Adrenal gland (tissue), 12 donors: Measurements from ENCODE around the gene ALKBH5. TPM values are rescaled to one million over a fixed set of nuclear protein-coding genes. Genes with fewer than 3 reads are reported as not detected.
A peak's percentile ranks its signal among the peaks of the same experiment; 100 is the strongest.

Source experiments
- DNase-seq, 7 donors: peaks; one replicate each; pipeline ENCODE4 v3.0.0-alpha.2; 2019 to 2020
- H3K27ac ChIP-seq, 5 donors: fragments of 200-600 bp; sonication (generic) in 4 of 5; 1 replicate in 3 of 5; 2 replicates in 2 of 5; pipeline versions ENCODE4 v1.5.1 to v1.8.0; 2016 to 2020; ENCODE audit warnings: mild to moderate bottlenecking in 1 of 5
- H3K27me3 ChIP-seq: fragments of 200-600 bp; 2 replicates; pipeline ENCODE4 v1.8.0; 2021
- H3K36me3 ChIP-seq, 2 donors: fragments of 200-600 bp; replicated peaks in 1 of 2; 1 replicate in 1 of 2; 2 replicates in 1 of 2; pipeline versions ENCODE4 v1.5.1 to v1.8.0; 2018 to 2022
- H3K4me1 ChIP-seq, 2 donors: fragments of 200-600 bp; replicated peaks in 1 of 2; 1 replicate in 1 of 2; 2 replicates in 1 of 2; pipeline versions ENCODE4 v1.5.1 to v1.8.0; 2018 to 2021
- H3K4me3 ChIP-seq, 4 donors: fragments of 200-600 bp; sonication (generic) in 3 of 4; one replicate each; pipeline ENCODE4 v1.5.1; 2016 to 2018
- H3K9me3 ChIP-seq, 3 donors: fragments of 200-600 bp; sonication (generic) in 1 of 3; replicated peaks in 1 of 3; 1 replicate in 2 of 3; 2 replicates in 1 of 3; pipeline versions ENCODE4 v1.5.1 to v1.8.0; 2016 to 2021
- POLR2A ChIP-seq, 2 donors: fragments of 450-650 bp; IDR thresholded peaks; one replicate each; pipeline ENCODE4 v1.6.1; 2017; ENCODE audit warnings: antibody characterized with exemption in 2 of 2, mild to moderate bottlenecking in 2 of 2, moderate library complexity in 1 of 2
- WGBS, 4 donors: extraction: QIAGEN DNeasy Blood & Tissue Kit in 2 of 4; methylation state at CpG; one replicate each; pipeline versions ENCODE4 v1.1.5 to v1.1.7; 2013 to 2017; 5-methylcytosine and 5-hydroxymethylcytosine counted together
- intact Hi-C, 2 donors: fragments of 100-400 bp; cut with DNase I; formaldehyde crosslinking; loops; one replicate each; pipeline versions ENCODE4 v1.14.1 to v1.15.0; 2022 to 2023
- polyA plus RNA-seq, 3 donors: library from polyadenylated mRNA; stranded (reverse); fragments of 200-250 nt in 2 of 3; fragments of 350-450 nt in 1 of 3; fragmentation: Illumina TruSeq in 1 of 3; extraction: RNeasy Lipid Tissue Mini Kit (QIAGEN cat#74804) in 1 of 3; gene quantifications; one replicate each; pipeline ENCODE4 v1.2.3, GENCODE V29; 2013 to 2014
- total RNA-seq, 9 donors: library from RNA; depleted of rRNA in 4 of 9; stranded (reverse); fragments of >200 nt in 4 of 9; fragments of 120-200 nt in 1 of 9; fragmentation: NEBNext Ultra II Directional in 1 of 9; extraction: Animal tissue kit (Norgen Biotek cat#: 25700) in 1 of 9; gene quantifications; one replicate each; pipeline versions ENCODE4 v1.1.0 to v1.2.4, GENCODE V29; 2013 to 2023
- TF ChIP-seq, protein P1 (sequence below), 6 experiments: fragments of 450-650 bp in 4 of 6; fragments of 200-600 bp in 2 of 6; sonication (generic) in 1 of 6; IDR thresholded peaks; 1 replicate in 5 of 6; 2 replicates in 1 of 6; pipeline versions ENCODE4 v1.5.1 to v1.8.0; 2016 to 2021; ENCODE audit warnings: antibody characterized with exemption in 6 of 6, mild to moderate bottlenecking in 2 of 6, moderate library complexity in 1 of 6
- donor health status: healthy with polysubstance abuse.
- donor health status: Bipolar disorder and iron deficiency.
- donor health status: DM: yes; HTN: yes; CAD: no.
- donor health status: DM: no; HTN: no; CAD: no.
- donor health status: DM: no; HTN: no; CAD: no.
- donor health status: DM: yes; HTN: yes; CAD: no.

The ALKBH5 gene
- total and polyA plus RNA-seq, 12 donors: 28.4 to 154 (median 138) TPM

DNA sequence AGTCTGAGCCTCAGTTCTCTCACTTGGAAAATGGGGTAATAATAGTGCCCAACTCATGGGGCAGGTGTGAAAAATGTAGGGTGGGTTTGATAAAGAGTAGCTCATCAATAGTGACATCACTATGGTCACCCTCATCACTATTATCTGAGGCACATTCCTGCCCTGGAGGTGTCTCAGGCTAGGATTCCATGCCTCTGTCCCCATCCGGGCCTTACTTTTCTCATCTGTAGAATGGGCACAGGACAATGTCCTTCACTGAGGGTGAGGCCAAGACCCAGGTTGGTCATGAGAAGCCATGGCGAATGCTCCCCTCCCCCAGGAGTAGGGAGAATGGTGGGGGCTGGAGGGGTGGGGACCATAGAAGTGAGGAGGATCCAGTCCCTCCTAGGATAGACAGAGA, 44.5 kb upstream of the ALKBH5 start:
- H3K27me3 ChIP-seq: no peaks in the 10 kb centered on the region
- no peak overlapping the region for H3K4me3 ChIP-seq
- no peaks in the 10 kb centered on the region for H3K9me3 ChIP-seq
- TF ChIP-seq, protein P1, sequence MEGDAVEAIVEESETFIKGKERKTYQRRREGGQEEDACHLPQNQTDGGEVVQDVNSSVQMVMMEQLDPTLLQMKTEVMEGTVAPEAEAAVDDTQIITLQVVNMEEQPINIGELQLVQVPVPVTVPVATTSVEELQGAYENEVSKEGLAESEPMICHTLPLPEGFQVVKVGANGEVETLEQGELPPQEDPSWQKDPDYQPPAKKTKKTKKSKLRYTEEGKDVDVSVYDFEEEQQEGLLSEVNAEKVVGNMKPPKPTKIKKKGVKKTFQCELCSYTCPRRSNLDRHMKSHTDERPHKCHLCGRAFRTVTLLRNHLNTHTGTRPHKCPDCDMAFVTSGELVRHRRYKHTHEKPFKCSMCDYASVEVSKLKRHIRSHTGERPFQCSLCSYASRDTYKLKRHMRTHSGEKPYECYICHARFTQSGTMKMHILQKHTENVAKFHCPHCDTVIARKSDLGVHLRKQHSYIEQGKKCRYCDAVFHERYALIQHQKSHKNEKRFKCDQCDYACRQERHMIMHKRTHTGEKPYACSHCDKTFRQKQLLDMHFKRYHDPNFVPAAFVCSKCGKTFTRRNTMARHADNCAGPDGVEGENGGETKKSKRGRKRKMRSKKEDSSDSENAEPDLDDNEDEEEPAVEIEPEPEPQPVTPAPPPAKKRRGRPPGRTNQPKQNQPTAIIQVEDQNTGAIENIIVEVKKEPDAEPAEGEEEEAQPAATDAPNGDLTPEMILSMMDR (IDR thresholded peaks at IDR 0.05): no peak
- no peak for TF ChIP-seq POLR2A (IDR thresholded peaks at IDR 0.05)
- H3K36me3 ChIP-seq: no peaks in the 10 kb centered on the region
- intact Hi-C loops: no loop called here
- no peak overlapping the region for H3K27ac ChIP-seq
- H3K4me1 ChIP-seq: no peaks in the 10 kb centered on the region
- 73 to 89% (median 80%) methylated on average over 2 of the region's 2 CpGs for WGBS, 4 donors
- no peak for DNase-seq

DNA sequence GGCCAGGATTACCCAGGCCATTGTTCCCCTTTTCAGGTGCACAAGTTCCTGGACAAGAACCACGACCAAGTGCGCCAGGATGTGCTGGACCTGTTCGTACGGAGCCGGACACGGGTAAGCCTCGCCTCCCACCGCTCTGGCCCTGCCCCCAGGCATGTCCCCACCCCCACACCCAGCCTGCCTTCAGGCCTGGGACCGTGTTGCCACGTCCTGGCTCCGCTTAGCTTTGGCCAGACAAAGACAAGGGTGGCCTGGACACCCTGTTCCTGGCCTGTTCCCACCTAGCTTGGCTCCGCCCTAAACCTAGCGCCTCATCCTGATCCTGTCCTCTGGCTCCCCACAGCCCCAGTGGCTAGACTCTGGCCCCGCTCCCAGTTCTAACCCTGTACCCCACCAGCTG, 44.1 kb upstream of the ALKBH5 start:
- Histone ChIP-seq H3K27ac (no peak overlapping the region), H3K9me3 (no peaks in the 10 kb centered on the region), H3K27me3 (no peaks in the 10 kb centered on the region), H3K36me3 (no peaks in the 10 kb centered on the region), H3K4me1 (no peaks in the 10 kb centered on the region), H3K4me3 (no peak overlapping the region)
- WGBS, 4 donors: 76 to 95% (median 85%) methylated on average over 4 to 14 of the region's 14 CpGs
- no peak for DNase-seq
- no peak for TF ChIP-seq POLR2A (IDR thresholded peaks at IDR 0.05)
- TF ChIP-seq, protein P1 (IDR thresholded peaks at IDR 0.05): no peak
- intact Hi-C loops: no loop called here

DNA sequence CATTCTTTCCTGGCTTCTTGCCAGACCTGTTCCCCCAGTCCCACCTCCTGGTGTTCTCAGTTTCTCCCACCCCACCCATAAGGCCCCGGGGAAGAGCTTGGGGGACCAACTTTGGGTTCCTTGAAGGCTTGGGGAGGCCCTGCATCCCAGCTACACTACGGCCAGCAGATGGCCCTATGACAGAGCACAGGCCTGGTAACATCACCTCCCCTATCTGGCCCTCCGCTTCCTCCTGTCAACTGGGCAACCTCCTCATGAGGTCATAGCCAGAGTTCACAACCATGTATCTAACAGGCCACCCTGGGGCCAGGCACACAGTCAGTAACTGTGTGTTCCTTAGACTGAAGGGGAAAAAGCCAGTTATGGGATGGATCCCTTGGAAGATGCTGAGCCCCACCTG, 43.7 kb upstream of the ALKBH5 start:
- no peaks in the 10 kb centered on the region for H3K9me3 ChIP-seq
- H3K27me3 ChIP-seq: no peaks in the 10 kb centered on the region
- H3K4me3 ChIP-seq: no peak overlapping the region
- 62 to 71% (median 68%) methylated on average over 3 of the region's 3 CpGs for WGBS, 4 donors
- DNase-seq: peak in 2 of 7 donors; percentile 17 to 29
- H3K27ac ChIP-seq: no peak overlapping the region
- H3K36me3 ChIP-seq: no peaks in the 10 kb centered on the region
- TF ChIP-seq, protein P1 (IDR thresholded peaks at IDR 0.05): no peak
- TF ChIP-seq POLR2A (IDR thresholded peaks at IDR 0.05): no peak
- H3K4me1 ChIP-seq: no peaks in the 10 kb centered on the region
- intact Hi-C loops: loop anchor here in 1 of 2 donors (5.0 kb wide), 1 partner anchor 77 kb away; no protein-coding TSS in a partner anchor

DNA sequence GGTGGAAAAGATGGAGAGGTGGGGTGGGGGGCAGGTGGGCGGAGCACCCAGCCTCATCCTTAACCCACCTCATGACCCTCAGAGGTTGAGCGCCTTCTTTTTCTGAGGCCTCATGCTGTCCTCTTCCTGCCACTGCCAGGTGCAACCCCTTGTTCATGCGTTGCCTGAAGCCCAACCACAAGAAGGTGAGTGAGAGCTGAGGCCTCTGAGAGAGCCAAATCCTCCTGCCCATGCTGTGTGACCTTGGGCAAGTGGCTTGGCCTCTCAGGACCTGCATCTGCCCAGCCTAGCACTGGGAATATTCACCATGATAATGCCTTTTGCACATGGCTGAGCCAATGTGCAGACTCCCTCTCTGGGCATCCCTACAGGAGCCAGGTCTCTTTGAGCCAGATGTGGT, 43.0 kb upstream of the ALKBH5 start:
- no peak overlapping the region for H3K27ac ChIP-seq
- H3K9me3 ChIP-seq: no peaks in the 10 kb centered on the region
- no peak overlapping the region for H3K4me3 ChIP-seq
- WGBS, 4 donors: 20 to 88% (median 82%) methylated on average over 1 to 3 of the region's 3 CpGs
- H3K4me1 ChIP-seq: no peaks in the 10 kb centered on the region
- TF ChIP-seq, protein P1 (IDR thresholded peaks at IDR 0.05): no peak
- no peak for TF ChIP-seq POLR2A (IDR thresholded peaks at IDR 0.05)
- intact Hi-C loops: loop anchor here in 1 of 2 donors (5.0 kb wide), 1 partner anchor 77 kb away; no protein-coding TSS in a partner anchor
- H3K36me3 ChIP-seq: no peaks in the 10 kb centered on the region
- DNase-seq: no peak
- no peaks in the 10 kb centered on the region for H3K27me3 ChIP-seq
